Upper lobe of left lung (tissue), 6 donors: ENCODE measurements around the gene LIG3. TPM values are rescaled to one million over a fixed set of nuclear protein-coding genes. Genes with fewer than 3 reads are reported as not detected.

ENCODE experiments used
- ATAC-seq, 2 donors: fragments of 200-7000 bp; cut with Tn5 transposase; one replicate each; pipeline ENCODE4 v1.9.1; 2022; ENCODE audit warnings: mild to moderate bottlenecking in 2 of 2, moderate library complexity in 2 of 2; ENCODE audit not compliant: low FRiP score in 2 of 2
- DNase-seq, 2 donors: peaks; one replicate each; pipeline ENCODE4 v3.0.0-alpha.2; 2019 to 2020
- H3K27ac ChIP-seq, 4 donors: fragments of 200-600 bp; sonication (generic); one replicate each; pipeline ENCODE4 v1.5.1; 2016 to 2019
- H3K27me3 ChIP-seq, 4 donors: fragments of 200-600 bp; sonication (generic); one replicate each; pipeline ENCODE4 v1.5.1; 2017 to 2019
- H3K36me3 ChIP-seq, 4 donors: fragments of 200-600 bp; sonication (generic); one replicate each; pipeline ENCODE4 v1.5.1; 2016 to 2019
- H3K4me1 ChIP-seq, 4 donors: fragments of 200-600 bp; sonication (generic); one replicate each; pipeline ENCODE4 v1.5.1; 2018 to 2019
- H3K4me3 ChIP-seq, 4 donors: fragments of 200-600 bp; sonication (generic); one replicate each; pipeline ENCODE4 v1.5.1; 2017 to 2019; ENCODE audit warnings: mild to moderate bottlenecking in 2 of 4, moderate library complexity in 1 of 4
- H3K9me3 ChIP-seq, 4 donors: fragments of 200-600 bp; sonication (generic); one replicate each; pipeline ENCODE4 v1.5.1; 2018 to 2019
- CTCF ChIP-seq, 6 experiments: fragments of 450-650 bp in 4 of 6; fragments of 200-600 bp in 2 of 6; sonication (generic) in 2 of 6; IDR thresholded peaks; one replicate each; pipeline ENCODE4 v1.5.1; 2016 to 2019; ENCODE audit warnings: antibody characterized with exemption in 6 of 6
- EP300 ChIP-seq, 4 donors: sonication (generic); formaldehyde crosslinking; IDR thresholded peaks; one replicate each; pipeline ENCODE4 v1.5.1; 2017; ENCODE audit warnings: antibody characterized with exemption in 4 of 4, control low read depth in 2 of 4
- POLR2A ChIP-seq, 4 donors: fragments of 450-650 bp; IDR thresholded peaks; one replicate each; pipeline ENCODE4 v1.5.1; 2016 to 2017; ENCODE audit warnings: antibody characterized with exemption in 4 of 4, mild to moderate bottlenecking in 2 of 4
- POLR2AphosphoS5 ChIP-seq, 2 donors: sonication (generic); formaldehyde crosslinking; IDR thresholded peaks; one replicate each; pipeline ENCODE4 v1.5.1; 2017; ENCODE audit warnings: antibody characterized with exemption in 2 of 2
- WGBS, 2 donors: methylation state at CpG; one replicate each; pipeline ENCODE4 v1.1.5; 2017 to 2018; 5-methylcytosine and 5-hydroxymethylcytosine counted together
- total RNA-seq, 6 donors: library from RNA; depleted of rRNA in 4 of 6; stranded (reverse); fragments of >200 nt in 4 of 6; gene quantifications; one replicate each; pipeline versions ENCODE4 v1.1.0 to v1.2.1, GENCODE V29; 2016 to 2021
- donor health status: DM: no; HTN: no; CAD: no; lungs with moderate emphysema.
- donor health status: DM: no; HTN: yes; CAD: no; lungs with severe emphysema.

LIG3 gene
- total RNA-seq, 6 donors from 2014 or later: 27.4 to 47.1 (median 29.9) TPM

GRCh38 chr17:35003778-35004177 lies 23.5 kb downstream of the LIG3 start:
- no peak overlapping the region for H3K27ac ChIP-seq
- H3K27me3 ChIP-seq: no peaks in the 10 kb centered on the region
- H3K4me1 ChIP-seq: no peaks in the 10 kb centered on the region
- no peak for DNase-seq
- 96 to 100% methylated on average over 3 to 4 of the region's 4 CpGs for WGBS, 2 donors
- TF ChIP-seq POLR2AphosphoS5 (IDR thresholded peaks at IDR 0.05): no peak
- no peak for TF ChIP-seq POLR2A (IDR thresholded peaks at IDR 0.05)
- no peak for TF ChIP-seq CTCF (IDR thresholded peaks at IDR 0.05)
- TF ChIP-seq EP300 (IDR thresholded peaks at IDR 0.05): no peak
- no peak overlapping the region for H3K4me3 ChIP-seq
- H3K9me3 ChIP-seq: no peaks in the 10 kb centered on the region
- ATAC-seq: no peak
- H3K36me3 ChIP-seq: peaks cover 0 to 78% (median 32%) of the 10 kb centered on the region in 4 donors

- Histone ChIP-seq H3K4me1 (no peaks in the 10 kb centered on the region), H3K27me3 (no peaks in the 10 kb centered on the region), H3K9me3 (no peaks in the 10 kb centered on the region), H3K4me3 (no peak overlapping the region), H3K36me3 (peaks cover 8 to 79% (median 33%) of the 10 kb centered on the region in 4 donors), H3K27ac (no peak overlapping the region)
- TF ChIP-seq CTCF (IDR thresholded peaks at IDR 0.05) (no peak), POLR2AphosphoS5 (IDR thresholded peaks at IDR 0.05) (no peak), POLR2A (IDR thresholded peaks at IDR 0.05) (no peak), EP300 (IDR thresholded peaks at IDR 0.05) (no peak)
- DNase-seq (no peak), ATAC-seq (no peak)
- 81 to 94% methylated on average over 4 of the region's 4 CpGs for WGBS, 2 donors
Observed at GRCh38 chr17:35006345-35006744, 26.0 kb downstream of the LIG3 start.

- Histone ChIP-seq H3K4me3 (no peak overlapping the region), H3K9me3 (no peaks in the 10 kb centered on the region), H3K36me3 (peaks cover 10 to 79% (median 31%) of the 10 kb centered on the region in 4 donors), H3K27ac (no peak overlapping the region), H3K27me3 (no peaks in the 10 kb centered on the region), H3K4me1 (no peaks in the 10 kb centered on the region)
- TF ChIP-seq POLR2A (IDR thresholded peaks at IDR 0.05) (no peak), CTCF (IDR thresholded peaks at IDR 0.05) (no peak), EP300 (IDR thresholded peaks at IDR 0.05) (no peak), POLR2AphosphoS5 (IDR thresholded peaks at IDR 0.05) (no peak)
- ATAC-seq: no peak
- 79 to 94% methylated on average over 1 of the region's 1 CpG for WGBS, 2 donors
- DNase-seq: no peak
Observed at GRCh38 chr17:35006961-35007360, 26.6 kb downstream of the LIG3 start.

GRCh38 chr17:35010093-35010492 lies 29.8 kb downstream of the LIG3 start:
- 90% methylated on average over 3 of the region's 3 CpGs for WGBS, 2 donors
- no peaks in the 10 kb centered on the region for H3K27me3 ChIP-seq
- peaks cover 10 to 78% (median 24%) of the 10 kb centered on the region in 4 donors for H3K36me3 ChIP-seq

More at GRCh38 chr17:35010093-35010492, 29.8 kb downstream of the LIG3 start:
- ATAC-seq: no peak
- Histone ChIP-seq H3K4me3 (no peak overlapping the region), H3K27ac (no peak overlapping the region), H3K9me3 (no peaks in the 10 kb centered on the region), H3K4me1 (no peaks in the 10 kb centered on the region)
- TF ChIP-seq POLR2AphosphoS5 (IDR thresholded peaks at IDR 0.05) (no peak), EP300 (IDR thresholded peaks at IDR 0.05) (no peak), CTCF (IDR thresholded peaks at IDR 0.05) (no peak), POLR2A (IDR thresholded peaks at IDR 0.05) (no peak)
- DNase-seq: no peak
